Heart right ventricle (tissue), 16 donors: Measurements from ENCODE around the gene SOCS4. TPM values are rescaled to one million over a fixed set of nuclear protein-coding genes. Genes with fewer than 3 reads are reported as not detected.

Experiments used
- ATAC-seq, 8 donors: fragments of 200-7000 bp; cut with Tn5 transposase; one replicate each; pipeline ENCODE4 v1.9.1; 2020; ENCODE audit warnings: mild to moderate bottlenecking in 8 of 8, moderate library complexity in 8 of 8, moderate number of reproducible peaks in 1 of 8
- DNase-seq, 2 donors: peaks; one replicate each; pipeline ENCODE4 v3.0.0-alpha.2; 2020
- H3K27ac ChIP-seq, 10 donors: fragments of 200-600 bp; sonication (generic) in 2 of 10; one replicate each; pipeline versions ENCODE4 v1.5.0 to v1.8.0; 2020 to 2022; ENCODE audit warnings: mild to moderate bottlenecking in 3 of 10
- H3K27me3 ChIP-seq, 7 donors: fragments of 200-600 bp; one replicate each; pipeline ENCODE4 v1.8.0; 2021 to 2022; ENCODE audit warnings: mild to moderate bottlenecking in 2 of 7
- H3K36me3 ChIP-seq, 9 donors: fragments of 200-600 bp; sonication (generic) in 1 of 9; one replicate each; pipeline versions ENCODE4 v1.5.0 to v1.8.0; 2020 to 2022; ENCODE audit warnings: mild to moderate bottlenecking in 2 of 9
- H3K4me1 ChIP-seq, 9 donors: fragments of 200-600 bp; sonication (generic) in 1 of 9; one replicate each; pipeline versions ENCODE4 v1.5.0 to v1.8.0; 2020 to 2022; ENCODE audit warnings: mild to moderate bottlenecking in 4 of 9
- H3K4me3 ChIP-seq, 10 donors: fragments of 200-600 bp; sonication (generic) in 2 of 10; one replicate each; pipeline versions ENCODE4 v1.5.0 to v1.8.0; 2020 to 2022; ENCODE audit warnings: mild to moderate bottlenecking in 7 of 10, moderate library complexity in 2 of 10
- H3K9me3 ChIP-seq, 11 donors: fragments of 200-600 bp in 10 of 11; sonication (generic) in 2 of 11; one replicate each; pipeline versions ENCODE4 v1.5.0 to v1.8.0; 2013 to 2022; ENCODE audit warnings: mild to moderate bottlenecking in 2 of 11, control low read depth in 1 of 11, moderate library complexity in 1 of 11
- CTCF ChIP-seq, 9 donors: fragments of 200-600 bp; sonication (generic) in 2 of 9; IDR thresholded peaks; one replicate each; pipeline versions ENCODE4 v1.5.0 to v1.8.0; 2021 to 2022; ENCODE audit warnings: antibody characterized with exemption in 9 of 9, mild to moderate bottlenecking in 5 of 9, moderate library complexity in 1 of 9
- WGBS, 2 donors: extraction: QIAGEN DNeasy Blood & Tissue Kit; methylation state at CpG; one replicate each; pipeline ENCODE4 v1.1.7; 2013; ENCODE audit warnings: inconsistent platforms in 1 of 2; 5-methylcytosine and 5-hydroxymethylcytosine counted together
- intact Hi-C, 10 donors: fragments of 100-400 bp; cut with DNase I; formaldehyde crosslinking; loops; one replicate each; pipeline versions ENCODE4 v1.11.1 to v1.14.2; 2022
- long read RNA-seq, 3 donors: library from polyadenylated mRNA; unstranded; transcript quantifications; one replicate each; pipeline ENCODE4 v2.0.0, GENCODE V29; 2020 to 2021
- polyA plus RNA-seq, 2 donors: library from polyadenylated mRNA; stranded (reverse); fragments of 200-250 nt; gene quantifications; one replicate each; pipeline ENCODE4 v1.2.3, GENCODE V29; 2013
- total RNA-seq, 10 donors: library from RNA; stranded (reverse); fragmentation: NEBNext Ultra II Directional in 3 of 10; extraction: Animal tissue kit (Norgen Biotek cat#: 25700) in 3 of 10; gene quantifications; one replicate each; pipeline versions ENCODE4 v1.2.1 to v1.2.4, GENCODE V29; 2021 to 2023
- donor health status: Arrhythmogenic right ventricular cardiomyopathy.
- donor health status: ischemic (EF 13 %, LVEDD 7.1; RV severe dilation, severe dysfunction).
- donor health status: healthy with polysubstance abuse.
- donor health status: DM: no; HTN: yes; CAD: no.
- donor health status: DM: no; HTN: no; CAD: no.
- donor health status: ischemic (EF 25% LVEDD 6.9; RV normal size, moderate dysfunction).
- donor health status: ischemic (EF 25% LVEDD 5.7; RV mildly dilated, moderate dysfunction).
- donor health status: healthy.
- donor health status: DM: yes; HTN: yes; CAD: no.
- donor health status: Ischemic cardiomyopathy.
- donor health status: ischemic (EF 35%, LVEDD 5.7; RV mildly dilated, moderate dysfunction).
- donor health status: nonischemic (EF 11% LVEDD 7.7; RV severe dilation, severe dysfunction).
- donor health status: DM: yes; HTN: yes; CAD: no.
- donor health status: PGD.
- donor health status: ischemic (EF 29% LVEDD 5.4; RV normal size, mild dysfunction).
- donor health status: nonischemic (EF 23%, LVEDD 6.1; RV moderate dilation, normal function).

SOCS4 gene
- total RNA-seq, result 10 to 100 TPM; 12.2 to 24.2 (median 17.4) TPM
- 1 to 10 TPM; 4.7 to 5.9 TPM for polyA plus RNA-seq
- long read RNA-seq, donor 1, full-length matches to known transcripts, result 4 of 4 reads
- long read RNA-seq, donor 1, partial matches to known transcripts, result 0 of 4 reads
- long read RNA-seq, donor 1, other reads (novel, unspliced or antisense), result 0 of 4 reads
- long read RNA-seq, donor 2, full-length matches to known transcripts, result 2 of 2 reads
- long read RNA-seq, donor 2, partial matches to known transcripts, result 0 of 2 reads
- long read RNA-seq, donor 2, other reads (novel, unspliced or antisense), result 0 of 2 reads
- long read RNA-seq, donor 3, full-length matches to known transcripts, result 3 of 7 reads
- long read RNA-seq, donor 3, partial matches to known transcripts, result 0 of 7 reads
- long read RNA-seq, donor 3, other reads (novel, unspliced or antisense), result 4 of 7 reads

GRCh38 chr14:55026793-55027561, at the start of gene SOCS4, which contains the start of gene WDHD1:
SOCS4 (plus strand) TSS chr14:55027236; CDS start chr14:55043042, 15,806 bp downstream.
WDHD1 (minus strand) TSS chr14:55027099; CDS start chr14:55026787, 312 bp downstream.
- Histone ChIP-seq H3K36me3 (peaks cover 0 to 3% (median 0%) of the 10 kb centered on the region in 9 donors), H3K9me3 (no peaks in the 10 kb centered on the region), H3K27me3 (no peaks in the 10 kb centered on the region), H3K4me3 (peak within 1 kb of the TSS; percentile 62 to 95 (median 78)), H3K27ac (peak within 1 kb of the TSS; percentile 58 to 93 (median 86)), H3K4me1 (peaks cover 3 to 53% (median 41%) of the 10 kb centered on the region in 9 donors)
- peak in 6 of 9 donors; percentile 9 to 57 (median 30) for TF ChIP-seq CTCF (IDR thresholded peaks at IDR 0.05)
- intact Hi-C loops, result no loop called here
- DNase-seq (peak; percentile 95 to 97), ATAC-seq (peak; percentile 98 to 100 (median 100))
- 0 to 1% methylated on average over 56 of the region's 56 CpGs for WGBS, 2 donors

- H3K36me3 ChIP-seq, result peaks cover 0 to under 1% (median 0%) of the 10 kb centered on the region in 9 donors
- intact Hi-C loops, result no loop called here
- H3K9me3 ChIP-seq, result no peaks in the 10 kb centered on the region
- no peak for DNase-seq
- H3K27me3 ChIP-seq, result no peaks in the 10 kb centered on the region
- H3K27ac ChIP-seq, result no peak overlapping the region
- peaks cover 0 to 12% (median 0%) of the 10 kb centered on the region in 9 donors for H3K4me1 ChIP-seq
- no peak for TF ChIP-seq CTCF (IDR thresholded peaks at IDR 0.05)
- no peak for ATAC-seq
- no peak overlapping the region for H3K4me3 ChIP-seq
- 82 to 95% methylated on average over 3 of the region's 3 CpGs for WGBS, 2 donors
Observed at GRCh38 chr14:54979039-54979438, 48.0 kb upstream of the SOCS4 start.

GRCh38 chr14:54981698-54982097, 45.3 kb upstream of the SOCS4 start:
- intact Hi-C loops, result no loop called here
- no peaks in the 10 kb centered on the region for H3K9me3 ChIP-seq
- H3K27ac ChIP-seq, result no peak overlapping the region
- H3K4me1 ChIP-seq, result peaks cover 0 to 2% (median 0%) of the 10 kb centered on the region in 9 donors
- ATAC-seq (no peak), DNase-seq (no peak)
- peak in 7 of 9 donors; percentile 21 to 49 (median 40) for TF ChIP-seq CTCF (IDR thresholded peaks at IDR 0.05)
- WGBS, 2 donors, result 74 to 85% methylated on average over 6 of the region's 6 CpGs
- H3K36me3 ChIP-seq, result peaks cover 0 to 16% (median 0%) of the 10 kb centered on the region in 9 donors
- H3K4me3 ChIP-seq, result no peak overlapping the region
- no peaks in the 10 kb centered on the region for H3K27me3 ChIP-seq

- DNase-seq (no peak), ATAC-seq (no peak)
- H3K36me3 ChIP-seq, result peaks cover 0 to 35% (median 0%) of the 10 kb centered on the region in 9 donors
- H3K27ac ChIP-seq, result no peak overlapping the region
- no peak overlapping the region for H3K4me3 ChIP-seq
- no peaks in the 10 kb centered on the region for H3K27me3 ChIP-seq
- intact Hi-C loops, result loop anchor here in 1 of 10 donors (5.0 kb wide), 1 partner anchor 473 kb away; no protein-coding TSS in a partner anchor
- H3K9me3 ChIP-seq, result no peaks in the 10 kb centered on the region
- 94 to 97% methylated on average over 4 of the region's 4 CpGs for WGBS, 2 donors
- TF ChIP-seq CTCF (IDR thresholded peaks at IDR 0.05), result no peak
- H3K4me1 ChIP-seq, result no peaks in the 10 kb centered on the region
Observed at GRCh38 chr14:54985156-54985555, 41.9 kb upstream of the SOCS4 start.
